Ammon's horn (tissue), 1 donor: Measurements from ENCODE around the gene PERCC1.
"Not testable (repeated sequence)": the region's sequence is repeated elsewhere in the genome, so short reads cannot be mapped to it uniquely, and the experiment has no call there.

Experiments
- DNase-seq: peaks from one replicate; pipeline ENCODE4 v3.0.0-alpha.2; 2016; ENCODE audit warnings: low spot score

PERCC1 gene

DNA sequence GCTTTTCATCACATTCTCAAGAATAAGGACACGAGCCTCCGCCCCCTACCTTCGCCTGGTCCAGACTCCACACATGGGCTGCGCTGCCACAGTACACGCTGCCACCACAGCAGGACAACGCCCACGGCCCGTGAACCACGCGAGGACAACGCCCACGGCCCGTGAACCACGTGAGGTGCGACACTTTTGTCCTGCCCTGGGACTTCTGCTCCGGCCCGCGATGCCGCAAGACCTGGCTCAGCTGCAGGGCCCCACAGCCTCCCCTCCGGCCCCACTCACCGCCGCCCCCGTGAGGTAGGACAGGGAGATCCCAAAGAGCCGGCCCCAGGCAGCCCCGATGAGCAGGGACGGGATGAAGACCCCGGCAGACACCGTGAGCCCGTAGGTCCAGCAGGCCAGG, 19.3 kb downstream of the PERCC1 start:
- no peak for DNase-seq

DNA sequence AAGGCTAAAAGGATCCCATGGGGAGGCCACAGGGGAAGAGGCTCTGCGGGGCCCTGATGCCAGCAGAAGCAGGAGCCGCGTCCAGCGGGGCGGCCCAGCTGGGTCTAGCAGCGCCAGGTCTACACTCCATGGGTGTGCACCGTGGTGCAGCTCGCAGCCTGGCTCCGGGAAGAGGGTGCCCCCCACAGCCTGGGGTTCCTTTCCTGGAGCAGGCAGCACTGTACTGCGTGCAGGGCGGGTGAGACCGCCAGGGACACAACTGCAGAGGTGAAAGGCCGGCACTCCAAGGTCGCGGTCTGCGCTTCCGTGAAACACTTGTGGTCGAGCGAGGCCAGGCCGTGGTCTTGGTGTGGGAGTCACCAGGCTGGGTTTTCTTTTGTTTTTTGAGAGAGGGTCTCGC, 20.0 kb downstream of the PERCC1 start:
- no peak for DNase-seq

DNA sequence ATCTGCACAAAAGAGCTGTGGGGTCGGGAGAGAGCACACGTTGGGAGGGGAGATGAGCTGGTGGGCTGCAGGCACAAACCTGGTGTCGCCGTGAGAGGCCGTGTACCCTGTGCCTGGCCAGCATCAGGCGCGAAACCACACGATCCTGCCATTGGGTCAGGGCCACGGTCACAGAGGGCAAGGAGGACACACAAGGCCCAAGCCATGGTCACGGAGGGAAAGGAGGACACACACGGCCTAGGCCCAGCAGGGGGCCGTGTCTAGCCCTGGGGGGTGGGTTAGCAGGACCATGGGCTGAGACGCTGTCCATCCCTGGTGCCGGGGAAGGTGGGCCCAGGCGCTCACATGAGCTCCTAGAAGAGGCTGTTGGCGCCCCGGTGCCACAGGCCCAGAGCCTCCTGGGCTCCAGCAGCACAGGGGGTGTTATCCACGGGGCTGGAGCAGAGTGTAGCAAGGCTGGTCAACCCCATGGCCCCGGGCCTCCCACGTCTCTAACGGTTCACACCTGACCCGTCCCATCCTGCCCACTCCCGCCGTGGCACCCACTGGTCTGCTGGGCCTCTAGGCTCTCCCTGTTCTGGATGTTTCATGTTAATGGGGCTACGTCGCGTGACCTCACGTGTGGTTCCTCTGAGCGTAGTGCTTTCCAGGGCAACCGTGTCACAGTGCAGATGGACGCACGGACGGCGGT, 21.0 kb downstream of the PERCC1 start:
- DNase-seq, result no peak

DNA sequence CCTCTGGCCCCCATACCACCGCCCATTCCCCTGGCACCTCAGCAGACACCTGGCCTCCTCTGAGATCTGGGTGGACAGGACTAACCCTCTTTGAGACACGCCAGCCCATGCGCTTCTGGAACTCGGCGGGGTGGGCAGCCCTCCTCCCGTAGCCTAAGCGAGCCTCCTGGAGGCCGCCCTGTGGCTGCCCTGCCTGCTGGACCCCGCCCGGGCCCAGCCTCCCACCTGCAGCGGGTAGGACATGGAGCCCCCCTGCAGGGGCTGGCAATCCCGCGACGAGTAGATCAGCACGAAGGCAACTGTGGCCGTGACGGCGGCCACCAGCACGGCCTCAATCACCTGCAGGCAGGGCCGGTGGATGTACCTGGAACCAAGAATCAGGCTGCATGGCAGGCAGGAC, 21.7 kb downstream of the PERCC1 start:
- no peak for DNase-seq

DNA sequence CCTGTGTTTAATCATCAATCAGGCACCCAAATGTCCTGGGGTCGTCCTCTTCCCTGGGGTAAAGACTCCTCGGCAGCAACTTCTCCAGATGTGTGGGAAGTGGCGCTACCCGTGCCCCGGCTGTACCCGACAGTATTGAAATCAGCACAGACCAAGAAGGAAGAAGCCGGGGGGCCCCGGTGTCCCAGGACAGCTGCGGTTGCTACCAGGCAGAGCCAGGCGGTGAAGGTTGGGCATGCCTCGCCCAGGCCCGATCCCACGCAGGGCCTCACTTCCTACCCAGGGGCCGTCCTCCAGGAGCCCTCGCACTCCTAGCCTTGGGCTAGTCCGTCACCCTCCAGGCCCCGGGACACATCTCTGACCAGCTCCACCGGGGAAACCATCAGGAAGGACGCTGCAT, 22.4 kb downstream of the PERCC1 start:
- DNase-seq, result no peak

DNA sequence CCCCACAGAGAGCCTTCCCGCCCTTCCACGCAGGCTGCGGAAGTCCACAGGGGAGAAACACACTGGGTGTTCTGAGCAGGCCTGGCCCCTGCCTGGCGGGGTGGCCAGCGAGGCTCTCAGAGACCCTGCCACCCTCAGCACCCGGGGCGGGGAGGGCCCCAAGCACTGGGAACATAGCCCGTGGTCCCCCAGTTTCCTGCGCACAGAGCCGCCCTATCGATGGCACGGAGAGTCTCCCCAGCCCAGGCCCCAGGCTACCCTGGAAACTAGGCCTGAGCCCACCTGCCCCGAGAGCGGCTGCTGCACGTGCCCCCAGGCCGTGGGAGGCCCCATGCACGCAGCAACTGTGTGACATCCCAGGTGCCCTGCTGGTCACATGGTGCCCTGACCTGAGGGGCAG, 23.7 kb downstream of the PERCC1 start:
- DNase-seq, result no peak

DNA sequence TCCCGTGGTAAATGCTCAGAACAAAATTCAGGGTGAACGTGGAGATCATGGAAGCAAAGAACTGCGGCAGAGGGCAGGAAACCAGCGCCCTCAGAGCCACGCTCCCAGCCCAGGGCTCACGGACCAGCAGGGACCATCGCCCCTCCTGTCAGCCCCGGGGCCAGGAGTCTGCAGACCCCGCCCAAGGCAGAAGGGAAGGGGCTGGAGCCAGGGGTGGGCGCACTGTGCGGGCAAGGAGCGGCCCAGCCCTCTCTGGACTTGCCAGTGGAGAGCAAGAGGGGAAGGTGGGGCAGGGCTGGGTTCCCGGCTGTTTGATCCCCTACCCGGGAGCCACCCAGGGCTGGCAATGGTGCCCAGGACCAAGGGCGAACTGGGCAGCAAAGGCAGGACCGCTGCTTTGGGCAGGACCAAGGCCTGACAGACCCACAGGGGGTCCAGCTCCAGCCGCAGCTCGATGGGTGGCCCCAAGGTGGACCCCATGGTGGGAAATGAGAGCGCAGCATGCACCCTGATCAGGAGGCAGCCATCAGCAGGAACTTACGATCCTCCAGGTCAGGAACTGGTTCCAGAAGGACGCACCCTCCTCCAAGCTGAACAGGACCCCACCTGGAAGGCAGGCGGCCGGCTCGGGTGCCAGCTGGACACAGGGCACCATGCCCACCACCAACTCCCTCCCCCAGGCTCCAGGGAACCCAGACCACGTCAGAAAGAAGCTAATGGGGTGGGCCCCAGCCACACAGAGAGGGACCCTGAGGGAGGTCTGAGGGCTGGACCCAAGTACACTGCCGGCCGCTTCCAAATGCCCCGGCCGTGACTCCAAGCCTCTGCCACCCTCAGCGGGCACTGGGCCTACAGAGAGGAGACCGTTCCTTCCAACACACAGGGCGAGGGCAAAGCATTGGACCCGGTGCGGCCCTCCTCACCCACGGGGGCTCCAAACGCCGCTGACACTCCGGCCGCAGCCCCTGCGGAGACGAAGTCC, 24.6 kb downstream of the PERCC1 start:
- DNase-seq, result no peak

DNA sequence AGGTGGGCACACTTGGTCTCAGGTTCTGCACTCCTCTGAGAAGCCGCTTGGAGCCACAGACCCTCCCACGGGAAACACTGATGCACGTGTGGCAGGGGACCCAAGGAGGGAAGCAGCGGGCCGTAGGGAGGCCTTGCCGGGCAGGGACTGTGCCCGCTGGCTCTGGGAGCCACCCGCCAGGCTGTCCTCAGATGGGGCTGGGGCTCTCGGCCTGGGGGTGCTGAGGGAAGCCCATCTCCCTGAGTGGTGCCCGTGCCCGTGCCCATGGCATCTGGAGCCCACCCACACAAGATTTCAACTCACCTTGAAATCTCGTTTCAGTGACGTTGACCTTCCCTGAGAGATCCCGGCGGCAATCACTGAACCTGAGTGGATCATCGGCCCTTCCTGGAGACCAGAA, 26.1 kb downstream of the PERCC1 start:
- no peak for DNase-seq

DNA sequence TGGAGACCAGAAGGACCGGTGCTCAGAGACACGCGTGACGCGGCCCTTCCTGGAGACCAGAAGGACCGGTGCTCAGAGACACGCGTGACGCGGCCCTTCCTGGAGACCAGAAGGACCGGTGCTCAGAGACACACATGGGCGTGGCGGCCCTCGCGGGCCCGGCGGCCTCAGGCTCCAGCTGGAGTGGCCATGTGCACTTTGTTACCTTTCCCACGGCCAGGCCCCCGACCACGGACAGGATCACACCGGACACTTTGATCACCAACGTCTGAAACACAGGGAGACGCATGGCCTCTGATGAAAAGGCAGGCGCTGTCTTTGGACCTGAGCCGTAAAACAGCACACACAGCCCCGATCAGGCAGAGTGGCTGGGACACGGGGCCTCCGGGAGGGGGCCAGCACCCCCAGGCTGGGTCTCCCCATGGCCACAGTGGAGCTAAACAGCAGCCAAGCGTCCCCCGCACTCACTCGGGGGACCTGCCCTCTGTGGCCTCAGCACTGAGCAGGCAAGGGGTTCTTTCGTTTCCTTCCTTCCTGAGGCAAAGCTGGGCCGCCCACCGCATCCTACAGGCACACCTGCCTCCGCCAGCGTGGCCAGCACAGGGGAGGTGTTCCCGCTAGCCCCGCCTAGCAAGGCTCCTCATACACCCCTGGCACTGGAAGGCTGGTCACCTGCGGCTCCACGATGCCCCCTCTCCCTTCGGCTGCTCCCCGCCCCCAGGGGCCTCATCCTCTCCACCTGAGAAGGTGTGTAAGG, 26.8 kb downstream of the PERCC1 start:
- DNase-seq, result no peak

DNA sequence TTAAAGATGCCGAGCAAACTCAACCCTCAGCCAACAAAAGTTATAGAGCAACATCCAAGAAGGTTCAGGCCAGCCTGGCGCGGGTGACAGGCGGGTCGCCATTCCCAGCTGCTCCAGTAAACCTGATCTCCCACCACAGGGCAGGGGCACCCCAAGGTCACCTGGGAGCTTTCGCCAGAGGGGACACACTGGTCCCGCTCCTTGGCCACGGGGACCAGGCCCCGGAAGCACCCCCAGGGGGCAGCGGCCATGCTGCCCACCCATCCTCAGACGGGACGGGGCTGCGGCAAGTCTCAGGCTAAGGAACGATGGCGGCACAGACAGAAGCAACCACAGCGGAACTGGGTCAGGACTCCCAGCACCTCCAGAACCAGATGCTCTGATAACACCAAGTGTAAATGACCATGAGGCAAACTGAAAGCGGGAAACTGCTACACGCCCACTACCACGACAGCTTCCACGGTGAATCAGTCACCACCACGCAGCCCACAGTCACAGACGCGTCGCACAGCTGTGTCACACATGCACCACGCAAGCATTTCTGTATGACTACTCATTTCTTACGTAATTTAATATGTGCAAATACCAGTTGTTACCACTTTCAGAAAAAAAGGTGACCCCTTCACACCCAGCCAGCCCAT, 27.6 kb downstream of the PERCC1 start:
- peak; percentile 46 for DNase-seq

DNA sequence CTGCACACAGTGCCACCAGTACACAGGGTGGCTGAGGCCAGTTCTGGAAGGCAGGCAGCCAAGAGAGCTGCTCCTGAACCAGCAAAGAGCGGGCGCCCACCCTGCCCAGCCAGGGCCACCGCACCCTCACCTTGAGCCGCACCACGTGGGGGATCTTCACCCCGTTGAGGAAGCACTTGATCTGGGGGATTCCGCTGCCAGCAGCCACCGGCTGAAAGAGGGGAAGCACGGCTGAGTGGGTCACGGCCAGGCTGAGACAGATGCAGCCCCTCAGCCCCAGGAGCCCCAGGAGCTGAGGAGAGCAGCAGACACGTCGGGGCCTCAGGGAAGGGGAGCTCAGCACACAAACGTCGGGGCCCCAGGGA, 28.1 kb downstream of the PERCC1 start:
- no peak for DNase-seq

DNA sequence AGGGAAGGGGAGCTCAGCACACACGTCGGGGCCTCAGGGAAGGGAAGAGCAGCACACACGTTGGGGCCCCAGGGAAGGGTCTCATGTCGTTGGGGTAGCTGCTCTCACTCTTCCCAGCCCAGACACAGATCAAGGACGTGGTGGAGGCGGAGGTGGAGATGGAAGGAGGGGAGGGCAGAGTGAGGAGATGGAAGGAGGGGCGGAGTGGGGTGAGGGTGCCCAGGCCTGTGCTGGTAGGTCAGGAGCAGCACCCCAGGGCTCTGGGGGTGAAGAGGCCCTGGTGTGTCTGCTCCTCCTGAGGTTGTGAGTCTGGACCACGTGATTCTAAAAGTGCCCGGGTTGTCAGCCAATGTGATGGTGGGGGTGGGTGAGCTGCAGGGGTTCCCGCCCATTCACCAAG, 29.1 kb downstream of the PERCC1 start:
- no peak for DNase-seq

DNA sequence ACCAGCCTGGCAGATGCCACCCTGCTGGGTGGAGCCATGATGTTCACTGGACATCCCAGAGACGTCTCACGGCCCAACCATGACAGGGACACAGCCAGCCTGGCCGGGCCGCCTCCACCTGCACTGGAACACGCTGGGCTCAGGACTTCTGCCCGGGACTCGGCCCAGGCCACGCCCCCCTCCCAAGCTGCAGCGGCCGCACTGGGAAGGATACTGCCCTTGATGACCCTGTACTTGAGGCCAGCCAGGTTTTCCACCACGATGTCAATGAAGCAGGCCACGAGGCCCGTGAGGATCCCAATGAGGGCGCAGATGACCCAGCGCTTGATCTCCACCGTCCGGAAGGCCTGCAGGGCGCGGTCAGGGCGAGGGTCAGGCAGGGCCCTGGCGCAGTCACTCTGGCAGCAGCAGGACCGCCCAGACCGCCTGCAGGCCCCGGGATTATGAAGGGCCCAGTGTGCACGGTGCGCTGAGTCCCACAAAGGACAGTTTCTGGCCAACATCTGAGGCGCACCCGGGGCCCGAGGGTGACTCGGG, 29.8 kb downstream of the PERCC1 start:
- DNase-seq, result no peak

DNA sequence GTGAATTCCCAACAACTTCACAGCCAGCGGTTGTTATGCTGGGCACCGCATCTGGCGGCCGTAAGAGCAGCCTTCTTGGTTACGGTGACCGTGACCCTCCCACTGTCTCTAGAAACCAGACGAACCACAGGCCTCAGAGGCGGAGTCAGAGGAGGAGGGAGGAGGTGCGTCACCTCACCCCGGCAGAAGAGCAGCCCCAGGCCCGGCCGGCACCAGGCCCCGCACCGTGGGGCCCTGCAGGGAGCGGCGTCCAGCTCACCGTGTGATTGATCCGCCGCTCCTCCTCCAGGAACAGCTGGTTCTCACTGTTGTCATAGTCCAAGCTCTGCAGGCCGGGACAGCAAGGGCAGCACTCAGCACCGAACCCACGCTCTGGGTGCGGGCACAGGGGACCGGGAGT, 30.3 kb downstream of the PERCC1 start:
- no peak for DNase-seq

DNA sequence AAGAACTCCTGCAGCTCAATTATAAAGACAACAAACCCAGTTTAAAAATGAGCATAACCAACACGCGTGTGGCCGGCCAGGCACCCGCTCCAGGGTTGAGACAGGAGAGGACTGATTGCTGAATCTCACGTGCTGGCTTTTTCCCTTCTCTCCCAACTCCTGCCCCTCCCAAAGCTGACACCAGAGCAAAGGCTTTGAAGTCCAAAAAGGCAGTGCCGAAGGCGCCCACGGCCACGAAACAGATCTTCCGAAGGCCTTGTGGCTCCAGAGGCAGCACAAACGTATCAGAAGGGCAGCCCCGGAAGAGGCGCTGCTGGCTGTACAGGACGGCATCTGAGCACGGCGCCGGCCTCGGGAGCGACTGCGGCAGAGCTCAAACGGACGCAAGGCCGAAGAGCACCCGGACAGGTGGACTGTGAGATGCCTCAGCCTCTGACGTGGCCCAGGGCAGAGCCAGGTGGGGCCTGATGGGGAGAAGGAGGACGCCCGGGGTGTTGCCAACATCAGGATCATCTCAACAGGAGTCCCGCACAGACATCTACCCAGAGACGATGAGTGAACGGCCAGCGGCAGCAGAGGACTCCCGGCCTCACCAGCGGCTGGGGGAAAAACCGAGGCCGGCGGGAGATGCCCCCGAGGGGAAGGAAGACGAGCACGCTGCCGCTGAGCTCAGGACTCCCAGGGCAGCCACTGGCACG, 33.5 kb downstream of the PERCC1 start:
- no peak for DNase-seq

DNA sequence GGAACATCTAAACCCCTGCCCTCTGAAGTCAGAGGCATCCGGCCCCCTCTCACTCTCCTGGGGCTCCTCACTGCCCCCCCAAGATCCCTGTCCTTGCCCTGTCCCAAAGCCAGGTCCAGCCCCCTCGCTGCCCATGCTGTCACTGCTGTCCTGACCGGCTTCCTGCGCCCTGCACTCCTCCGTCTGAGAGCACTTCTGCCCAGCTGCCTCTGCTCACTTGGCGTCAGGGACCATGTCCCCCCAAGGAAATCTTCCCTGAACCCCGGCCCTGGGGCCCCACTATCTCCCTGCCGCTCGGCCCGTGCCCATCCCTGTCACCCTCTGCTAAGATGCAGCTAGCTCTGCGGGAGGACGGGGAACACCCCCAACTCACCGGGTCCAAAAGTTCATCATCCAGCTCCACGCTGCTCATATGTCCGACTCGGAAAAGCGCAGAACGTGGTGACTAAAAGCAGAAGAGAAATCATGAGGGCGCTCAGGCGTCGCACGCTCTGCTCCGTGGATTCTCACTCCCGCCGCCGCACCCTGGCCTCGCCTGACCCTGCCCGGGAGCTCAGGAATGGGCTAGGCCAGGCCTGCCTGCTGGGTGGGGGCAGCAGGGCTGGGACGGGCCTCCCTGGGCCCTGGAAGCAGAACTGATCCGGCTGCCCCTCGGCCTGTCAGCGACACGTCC, 34.2 kb downstream of the PERCC1 start:
- no peak for DNase-seq

DNA sequence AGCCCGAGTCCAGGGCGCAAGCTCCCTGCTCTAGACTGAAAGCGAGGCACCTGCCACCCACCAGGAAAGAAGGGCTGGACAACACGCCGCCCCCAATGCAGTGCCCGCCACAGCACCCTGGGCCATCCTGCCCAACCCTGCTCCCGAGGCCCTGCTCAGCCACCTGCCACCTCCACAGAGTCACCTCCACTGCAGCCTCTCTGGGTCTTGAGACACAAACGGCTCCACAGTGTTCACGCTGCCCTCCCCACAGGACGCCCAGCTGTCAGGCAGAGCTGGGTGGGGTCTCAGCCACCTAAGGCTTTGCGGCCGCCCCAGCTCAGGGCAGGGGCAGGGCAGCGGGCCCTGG, 34.7 kb downstream of the PERCC1 start:
- no peak for DNase-seq

DNA sequence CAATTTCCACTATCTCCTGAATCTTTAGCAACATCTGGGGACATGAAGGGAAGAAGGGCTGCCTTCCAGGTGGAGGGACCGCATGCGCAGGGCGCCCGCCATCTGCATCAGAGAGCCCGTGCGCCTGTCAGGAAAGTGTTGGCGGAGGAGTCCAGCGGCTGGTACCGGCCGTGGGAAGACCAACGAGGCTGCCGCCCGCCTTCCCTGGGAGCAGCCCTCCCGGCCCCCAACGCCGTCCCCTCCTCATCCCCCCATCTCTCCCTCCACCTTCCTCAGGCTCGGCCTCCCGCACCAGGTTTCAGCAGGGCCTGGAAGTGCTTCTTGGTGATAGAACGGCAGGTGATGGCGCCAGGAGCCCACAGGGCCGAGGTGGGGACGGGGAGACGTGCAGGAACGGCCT, 35.2 kb downstream of the PERCC1 start:
- no peak for DNase-seq

DNA sequence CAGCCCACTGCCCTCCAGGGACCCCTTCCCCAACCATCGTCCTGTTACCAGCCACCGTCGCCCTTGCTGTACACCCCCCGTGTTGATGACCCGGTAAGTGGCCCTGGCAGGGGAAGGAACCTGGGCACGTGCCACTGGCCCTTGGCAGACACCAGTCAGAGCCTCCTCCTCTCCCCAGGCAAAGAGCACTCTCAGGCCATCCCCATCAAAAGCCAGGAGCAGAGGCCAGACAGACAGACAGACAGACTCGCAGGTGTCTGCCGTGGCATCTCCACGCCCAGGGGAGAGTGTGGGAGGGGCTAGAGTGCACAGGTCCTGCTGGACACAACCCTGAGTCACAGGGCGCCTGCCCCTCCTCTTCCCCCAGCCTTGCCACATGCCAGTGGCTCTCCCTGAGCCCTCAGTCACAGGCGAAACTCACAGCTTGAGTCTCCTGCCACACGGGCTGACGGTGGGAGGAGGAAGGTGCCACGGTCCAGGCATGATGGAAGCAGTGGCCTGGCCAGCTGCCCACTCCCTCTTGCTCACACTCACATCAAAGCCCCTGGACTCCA, 36.2 kb downstream of the PERCC1 start:
- no peak for DNase-seq

DNA sequence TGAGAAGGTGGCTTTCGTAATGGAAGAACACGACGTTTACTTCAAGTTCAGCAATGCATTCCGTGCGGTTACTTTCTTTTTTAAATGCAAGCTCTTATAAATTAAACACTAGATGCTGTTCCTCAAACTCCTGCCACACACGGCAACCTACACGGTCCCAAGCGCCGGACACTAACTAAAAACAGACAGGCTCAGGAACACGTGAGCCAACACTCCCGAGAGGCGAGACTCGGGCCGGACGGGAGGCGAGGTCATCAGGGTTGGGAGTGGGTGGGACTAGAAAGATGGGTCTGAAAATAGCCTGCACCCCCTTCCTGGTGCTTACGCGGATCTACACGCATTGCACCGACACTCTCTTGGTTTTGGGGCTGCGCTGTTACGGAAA, 37.5 kb downstream of the PERCC1 start:
- DNase-seq, result no peak

DNA sequence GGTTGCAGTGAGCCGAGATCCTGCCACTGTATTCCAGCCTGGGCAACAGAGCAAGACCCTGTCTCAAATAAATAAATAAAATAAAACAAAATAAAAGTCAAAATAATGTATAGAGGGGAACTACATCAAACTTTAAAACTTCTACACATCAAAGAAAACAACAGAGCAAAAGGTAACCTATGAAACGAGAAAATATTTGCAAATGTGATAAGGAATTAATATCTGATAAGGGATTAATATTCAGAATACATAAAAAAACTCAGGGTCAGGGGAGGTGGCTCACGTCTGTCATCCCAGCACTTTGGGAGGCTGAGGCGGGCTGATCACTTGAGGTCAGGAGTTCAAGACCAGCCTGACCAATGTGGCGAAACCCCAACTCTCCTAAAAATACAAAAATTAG, 38.3 kb downstream of the PERCC1 start:
- DNase-seq, result not testable (repeated sequence)
